HL-60 (cell line): ENCODE measurements around the gene APOA5.

Source experiments
- DNase-seq, 2 experiments: peaks; one replicate each; pipeline ENCODE4 v3.0.0-alpha.2; 2010 to 2020; ENCODE audit warnings: low read depth in 1 of 2, low spot score in 1 of 2
- H3K27ac ChIP-seq: fragments of 250-450 bp; sonication (Bioruptor Pico); replicated peaks from 2 replicates; pipeline ENCODE4 v1.5.1; 2020; ENCODE audit warnings: mild to moderate bottlenecking, moderate library complexity
- H3K27me3 ChIP-seq: fragments of 250-450 bp; sonication (Bioruptor Pico); 2 replicates; pipeline ENCODE4 v1.5.1; 2021; ENCODE audit warnings: mild to moderate bottlenecking, moderate library complexity; ENCODE audit not compliant: insufficient read depth, poor library complexity, severe bottlenecking
- H3K4me3 ChIP-seq: replicated peaks from 2 replicates; pipeline ENCODE4 v1.5.1; 2011; ENCODE audit warnings: mild to moderate bottlenecking, control low read depth, low read length; ENCODE audit not compliant: insufficient read depth
- CTCF ChIP-seq: IDR thresholded peaks from one replicate; pipeline ENCODE4 v1.5.1; 2011; ENCODE audit warnings: low read length, control low read depth, inconsistent platforms; ENCODE audit not compliant: insufficient read depth
- GABPA ChIP-seq: IDR thresholded peaks from 2 replicates; pipeline ENCODE4 v1.6.1; 2012; ENCODE audit warnings: low read depth
- POLR2AphosphoS5 ChIP-seq: IDR thresholded peaks from 2 replicates; pipeline ENCODE4 v1.6.1; 2012; ENCODE audit warnings: low read depth
- REST ChIP-seq: IDR thresholded peaks from 2 replicates; pipeline ENCODE4 v1.6.1; 2012; ENCODE audit warnings: low read depth; ENCODE audit not compliant: insufficient replicate concordance
- SPI1 ChIP-seq: IDR thresholded peaks from 2 replicates; pipeline ENCODE4 v1.6.1; 2012; ENCODE audit warnings: low read depth, mild to moderate bottlenecking, borderline replicate concordance

The APOA5 gene

GRCh38 chr11:116742104-116742503 lies 49.6 kb downstream of the APOA5 start:
- no peak for DNase-seq
- no peak overlapping the region for H3K27ac ChIP-seq
- H3K27me3 ChIP-seq, result no peaks in the 10 kb centered on the region
- H3K4me3 ChIP-seq, result no peak overlapping the region
- TF ChIP-seq POLR2AphosphoS5 (no peak), SPI1 (no peak), REST (no peak), GABPA (no peak), CTCF (no peak)

DNA sequence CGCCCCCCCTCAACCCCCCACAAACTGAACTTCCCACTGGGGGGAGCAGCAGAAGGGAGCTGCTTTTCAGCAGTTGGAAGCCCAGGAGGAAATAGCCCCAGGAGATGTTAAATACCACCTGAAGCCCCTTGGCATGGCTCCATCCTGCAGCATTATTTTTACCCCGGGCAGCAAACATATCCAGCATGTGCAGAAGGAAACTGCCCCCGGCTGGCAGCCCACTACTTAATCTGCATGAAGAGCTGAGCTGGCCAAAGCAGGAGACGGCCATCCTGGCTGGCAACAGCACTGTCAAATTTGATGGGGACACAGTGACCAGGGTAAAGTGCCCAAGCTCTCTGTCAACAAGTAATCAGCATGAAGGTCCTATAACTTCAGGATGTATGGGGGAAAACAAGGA lies 50.9 kb downstream of the APOA5 start:
- Histone ChIP-seq H3K27me3 (no peaks in the 10 kb centered on the region), H3K27ac (no peak overlapping the region), H3K4me3 (no peak overlapping the region)
- DNase-seq, result no peak
- TF ChIP-seq POLR2AphosphoS5 (no peak), CTCF (no peak), GABPA (no peak), SPI1 (no peak), REST (no peak)
